SK-N-SH (cell line): Measurements from ENCODE around the gene ATP6V1B1. TPM values are rescaled to one million over a fixed set of nuclear protein-coding genes. Genes with fewer than 3 reads are reported as not detected.

Source experiments
- CTCF ChIA-PET: fragments of 300-600, 350-600 bp; formaldehyde crosslinking; extraction: SDS; loops from one replicate; lab custom pipeline; 2021; lab: Yijun Ruan, JAX
- POLR2A ChIA-PET: fragments of 350-600 bp; sonication (Branson Sonifier 250); formaldehyde crosslinking; extraction: SDS; loops from one replicate; lab custom pipeline; 2020; ENCODE audit warnings: antibody characterized with exemption, inconsistent platforms; lab: Yijun Ruan, JAX
- DNase-seq: peaks from one replicate; pipeline ENCODE4 v3.0.0; 2012
- H2AFZ ChIP-seq: fragments of 200-600 bp; sonication (generic); 2 replicates; pipeline ENCODE4 v1.8.1; 2016; ENCODE audit warnings: antibody characterized with exemption, mild to moderate bottlenecking, low read depth
- H3F3A ChIP-seq: fragments of 200-600 bp; sonication (generic); replicated peaks from 2 replicates; pipeline ENCODE3; 2016; ENCODE audit warnings: antibody characterized with exemption, mild to moderate bottlenecking; ENCODE audit not compliant: insufficient read depth
- H3K27ac ChIP-seq, 2 experiments: fragments of 200-500 bp in 1 of 2; fragments of 200-600 bp in 1 of 2; sonication (Bioruptor generic) in 1 of 2; sonication (generic), shearing (Covaris generic) in 1 of 2; 2 replicates each; pipeline versions ENCODE4 v1.5.1 to v1.6.1; 2014 to 2016; ENCODE audit warnings: low read depth in 2 of 2, inconsistent platforms in 1 of 2, low read length in 1 of 2, mild to moderate bottlenecking in 1 of 2, mixed read lengths in 1 of 2
- H3K27me3 ChIP-seq: fragments of 200-600 bp; sonication (generic), shearing (Covaris generic); 2 replicates; pipeline ENCODE4 v1.6.1; 2016; ENCODE audit warnings: mixed run types; ENCODE audit not compliant: insufficient read depth
- H3K36me3 ChIP-seq, 2 experiments: fragments of 200-500 bp in 1 of 2; fragments of 200-600 bp in 1 of 2; sonication (Bioruptor generic) in 1 of 2; sonication (generic) in 1 of 2; replicated peaks in 1 of 2; 2 replicates each; pipeline versions ENCODE3 to v1.5.1; 2014 to 2016; ENCODE audit warnings: low read length in 1 of 2, mild to moderate bottlenecking in 1 of 2; ENCODE audit not compliant: insufficient read depth in 2 of 2, control insufficient read depth in 1 of 2
- H3K4me1 ChIP-seq, 2 experiments: fragments of 200-500 bp in 1 of 2; fragments of 200-600 bp in 1 of 2; sonication (Bioruptor generic) in 1 of 2; sonication (generic), shearing (Covaris generic) in 1 of 2; 2 replicates each; pipeline versions ENCODE4 v1.5.1 to v1.6.1; 2014 to 2016; ENCODE audit warnings: low read depth in 1 of 2, low read length in 1 of 2, mixed run types in 1 of 2; ENCODE audit not compliant: insufficient read depth in 2 of 2, control insufficient read depth in 1 of 2
- H3K4me2 ChIP-seq: fragments of 200-600 bp; sonication (generic), shearing (Covaris generic); 2 replicates; pipeline ENCODE4 v1.6.1; 2017; ENCODE audit warnings: mixed run types
- H3K4me3 ChIP-seq, 2 experiments: fragments of 200-500 bp in 1 of 2; fragments of 200-600 bp in 1 of 2; sonication (Bioruptor generic) in 1 of 2; sonication (generic), shearing (Covaris generic) in 1 of 2; 2 replicates each; pipeline versions ENCODE4 v1.5.1 to v1.8.1; 2014 to 2016; ENCODE audit warnings: low read depth in 2 of 2, inconsistent platforms in 1 of 2, low read length in 1 of 2, mild to moderate bottlenecking in 1 of 2, mixed read lengths in 1 of 2, moderate library complexity in 1 of 2
- H3K79me2 ChIP-seq: fragments of 200-600 bp; sonication (generic); 2 replicates; pipeline ENCODE4 v1.8.1; 2017; ENCODE audit warnings: mild to moderate bottlenecking; ENCODE audit not compliant: insufficient read depth
- H3K9ac ChIP-seq: fragments of 200-600 bp; sonication (generic); 2 replicates; pipeline ENCODE4 v1.6.1; 2017; ENCODE audit warnings: mixed run types
- H3K9me2 ChIP-seq: fragments of 200-600 bp; sonication (generic); 2 replicates; pipeline ENCODE4 v1.6.1; 2017; ENCODE audit warnings: mixed run types
- H3K9me3 ChIP-seq: fragments of 200-600 bp; sonication (generic); 2 replicates; pipeline ENCODE4 v1.6.1; 2017; ENCODE audit warnings: mixed run types, mild to moderate bottlenecking, moderate library complexity
- H4K20me1 ChIP-seq: fragments of 200-600 bp; sonication (generic); 2 replicates; pipeline ENCODE4 v1.6.1; 2017; ENCODE audit warnings: mild to moderate bottlenecking, mixed run types; ENCODE audit not compliant: insufficient read depth
- CTCF ChIP-seq: fragments of 200-600 bp; sonication (generic); IDR thresholded peaks from 2 replicates; pipeline ENCODE4 v1.6.1; 2017; ENCODE audit warnings: antibody characterized with exemption, mild to moderate bottlenecking, moderate library complexity
- ELF1 ChIP-seq: IDR thresholded peaks from 2 replicates; pipeline ENCODE4 v1.4.0; 2012
- EZH2phosphoT487 ChIP-seq: fragments of 200-600 bp; sonication (generic); IDR thresholded peaks from 2 replicates; pipeline ENCODE4 v1.6.1; 2017; ENCODE audit warnings: low read depth, mixed run types, mild to moderate bottlenecking, antibody characterized with exemption, moderate library complexity, borderline replicate concordance
- GABPA ChIP-seq: IDR thresholded peaks from 2 replicates; pipeline ENCODE4 v1.4.0; 2012; ENCODE audit warnings: low read depth, mild to moderate bottlenecking
- MAX ChIP-seq: IDR thresholded peaks from 2 replicates; pipeline ENCODE4 v1.4.0; 2012; ENCODE audit warnings: low read depth
- MXI1 ChIP-seq: IDR thresholded peaks from 2 replicates; pipeline ENCODE4 v1.6.1; 2012; ENCODE audit warnings: mild to moderate bottlenecking, low read depth, low read length, improper control_type of control experiment
- NFIC ChIP-seq: IDR thresholded peaks from 2 replicates; pipeline ENCODE4 v1.4.0; 2012; ENCODE audit warnings: borderline replicate concordance
- PBX3 ChIP-seq: IDR thresholded peaks from 2 replicates; pipeline ENCODE4; 2012
- RCOR1 ChIP-seq: fragments of 150-350 bp; IDR thresholded peaks from 2 replicates; pipeline ENCODE4 v1.6.1; 2017; ENCODE audit warnings: antibody characterized with exemption, low read length
- REST ChIP-seq: IDR thresholded peaks from 2 replicates; pipeline ENCODE4 v1.6.1; 2012; ENCODE audit warnings: mild to moderate bottlenecking, low read depth, low read length, moderate library complexity
- RXRA ChIP-seq: IDR thresholded peaks from 2 replicates; pipeline ENCODE4 v1.4.0; 2012; ENCODE audit warnings: low read depth, mild to moderate bottlenecking, borderline replicate concordance
- TCF12 ChIP-seq: IDR thresholded peaks from 2 replicates; pipeline ENCODE4 v1.4.0; 2012
- USF1 ChIP-seq: IDR thresholded peaks from 2 replicates; pipeline ENCODE4 v1.4.0; 2012; ENCODE audit warnings: low read depth, borderline replicate concordance
- YY1 ChIP-seq: IDR thresholded peaks from 2 replicates; pipeline ENCODE4 v1.4.0; 2012; ENCODE audit warnings: low read depth, mild to moderate bottlenecking
- WGBS: methylation state at CpG from one replicate; pipeline ENCODE4 v1.1.6; 2017; ENCODE audit warnings: low lambda C conversion rate; 5-methylcytosine and 5-hydroxymethylcytosine counted together
- polyA plus RNA-seq, 3 experiments: library from polyadenylated mRNA; depleted of rRNA; stranded (reverse); fragments of >200 nt; gene quantifications; 2 replicates each; pipeline ENCODE4 v1.2.3, GENCODE V29; 2012

Gene ATP6V1B1
- polyA plus RNA-seq, 1 of the 3 experiments (the other 2 are of a cell fraction) = 4.9 TPM

- Histone ChIP-seq H3K79me2 (no peaks in the 10 kb centered on the region), H3K9me2 (no peaks in the 10 kb centered on the region), H3K9me3 (no peaks in the 10 kb centered on the region), H3K4me2 (no peak overlapping the region), H3K4me3 (no peak overlapping the region), H3K27me3 (no peaks in the 10 kb centered on the region), H3K9ac (no peak overlapping the region), H4K20me1 (no peaks in the 10 kb centered on the region), H3K27ac (no peak overlapping the region), H2AFZ (no peak overlapping the region), H3F3A (no peaks in the 10 kb centered on the region), H3K4me1 (no peaks in the 10 kb centered on the region; a peak in 1 of 4 replicates), H3K36me3 (no peaks in the 10 kb centered on the region)
- TF ChIP-seq EZH2phosphoT487 = no peak
- TF ChIP-seq ELF1 = no peak
- TF ChIP-seq RXRA = no peak
- TF ChIP-seq TCF12 = no peak
- TF ChIP-seq REST = no peak
- TF ChIP-seq USF1 = no peak
- TF ChIP-seq MXI1 = no peak
- TF ChIP-seq CTCF = no peak
- TF ChIP-seq PBX3 = no peak
- no peak for TF ChIP-seq MAX
- TF ChIP-seq GABPA = no peak
- TF ChIP-seq RCOR1 = no peak
- TF ChIP-seq YY1 = no peak
- no peak for TF ChIP-seq NFIC
- CTCF ChIA-PET = interaction anchor here (3.2 to 9.5 kb wide), 4 partner anchors 10 to 96 kb away, joined by 33 to 93 read pairs (median 37); partner anchors contain the start of gene ANKRD53
- WGBS = 81% methylated on average over 4 of the region's 4 CpGs
- POLR2A ChIA-PET = no interaction called here
- DNase-seq = no peak
Measured at GRCh38 chr2:70967189-70967588, 31.5 kb downstream of the ATP6V1B1 start.
